Mucosa of rectum (tissue), 2 donors: ENCODE measurements around the gene CLEC11A.
"Not testable (repeated sequence)": the region's sequence is repeated elsewhere in the genome, so short reads cannot be mapped to it uniquely, and the experiment has no call there.

Experiments used
- H3K27ac ChIP-seq, 2 donors: one replicate each; pipeline ENCODE4 v1.7.0; 2013; ENCODE audit warnings: inconsistent platforms in 2 of 2, low read depth in 2 of 2, low read length in 2 of 2
- H3K27me3 ChIP-seq, 2 donors: one replicate each; pipeline ENCODE4 v1.7.0; 2013; ENCODE audit warnings: low read length in 2 of 2; ENCODE audit not compliant: control insufficient read depth in 2 of 2, insufficient read depth in 2 of 2
- H3K36me3 ChIP-seq, 2 donors: one replicate each; pipeline ENCODE4 v1.7.0; 2013; ENCODE audit warnings: low read length in 2 of 2; ENCODE audit not compliant: control insufficient read depth in 2 of 2, insufficient read depth in 2 of 2
- H3K4me1 ChIP-seq, 2 donors: one replicate each; pipeline ENCODE4 v1.7.0; 2013; ENCODE audit warnings: low read length in 2 of 2, mild to moderate bottlenecking in 1 of 2; ENCODE audit not compliant: control insufficient read depth in 2 of 2, insufficient read depth in 2 of 2
- H3K4me3 ChIP-seq, 2 donors: one replicate each; pipeline ENCODE4 v1.7.0; 2013; ENCODE audit warnings: low read length in 2 of 2
- H3K9ac ChIP-seq, 2 donors: one replicate each; pipeline ENCODE4 v1.7.0; 2013; ENCODE audit warnings: low read length in 2 of 2, low read depth in 1 of 2, mild to moderate bottlenecking in 1 of 2
- H3K9me3 ChIP-seq, 2 donors: one replicate each; pipeline ENCODE4 v1.7.0; 2013; ENCODE audit warnings: low read length in 2 of 2; ENCODE audit not compliant: control insufficient read depth in 2 of 2
- donor health status: healthy.
- donor health status: Normal muscosa, but diverticular disease.

CLEC11A gene

GRCh38 chr19:50772912-50773311 lies 49.7 kb downstream of the CLEC11A start:
- not testable (repeated sequence) for H3K4me3 ChIP-seq, H3K36me3 ChIP-seq, H3K9me3 ChIP-seq, H3K4me1 ChIP-seq, H3K27me3 ChIP-seq, H3K9ac ChIP-seq, H3K27ac ChIP-seq

DNA sequence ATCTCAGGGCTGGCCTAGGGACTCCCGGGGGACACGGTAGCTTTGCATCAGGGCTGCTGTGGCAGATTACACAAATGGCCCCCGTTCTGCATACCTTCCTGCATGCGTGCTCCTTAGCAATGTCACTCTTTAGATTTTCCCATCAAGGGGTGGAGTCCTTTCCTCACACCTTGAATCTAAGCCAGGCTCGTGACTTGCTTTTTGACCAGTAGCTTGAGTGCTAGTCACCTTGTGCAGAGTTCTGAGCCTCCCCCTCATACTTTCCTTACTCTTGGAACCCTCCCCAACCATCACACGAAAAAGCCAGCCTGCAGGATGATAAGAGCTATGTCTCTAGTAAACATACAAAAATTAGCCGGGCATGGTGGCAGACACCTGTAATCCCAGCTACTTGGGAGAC lies 50.3 kb downstream of the CLEC11A start:
- H3K4me3 ChIP-seq, H3K9ac ChIP-seq, H3K36me3 ChIP-seq, H3K9me3 ChIP-seq, H3K4me1 ChIP-seq, H3K27ac ChIP-seq: not testable (repeated sequence)
- peaks cover 10 to 11% of the 10 kb centered on the region in 2 donors for H3K27me3 ChIP-seq
